Endothelial cell of umbilical vein (primary cell): ENCODE data around the gene SH3BP1.

ENCODE experiments used
- CTCF ChIP-seq, 2 donors: IDR thresholded peaks; 1 replicate in 1 of 2; 2 replicates in 1 of 2; pipeline ENCODE4 v1.5.1; 2011; ENCODE audit warnings: low read length in 2 of 2, mild to moderate bottlenecking in 2 of 2, moderate library complexity in 2 of 2, control low read depth in 1 of 2, inconsistent platforms in 1 of 2, low read depth in 1 of 2; ENCODE audit not compliant: insufficient read depth in 1 of 2; ENCODE audit errors: extremely low read depth in 1 of 2
- EZH2 ChIP-seq: IDR thresholded peaks from 2 replicates; pipeline ENCODE4 v1.6.1; 2012; ENCODE audit warnings: borderline replicate concordance, low read depth, mild to moderate bottlenecking, moderate library complexity, low read length, inconsistent platforms; ENCODE audit not compliant: severe bottlenecking
- MYC ChIP-seq: IDR thresholded peaks from one replicate; pipeline ENCODE4 v1.6.1; 2011; ENCODE audit warnings: mild to moderate bottlenecking, low read depth, low read length
- POLR2A ChIP-seq: IDR thresholded peaks from 2 replicates; pipeline ENCODE4 v1.6.1; 2012; ENCODE audit warnings: low read depth, mild to moderate bottlenecking, control low read depth, low read length
- POLR2AphosphoS5 ChIP-seq: IDR thresholded peaks from 2 replicates; pipeline ENCODE4 v1.6.1; 2012; ENCODE audit warnings: low read depth, mild to moderate bottlenecking, control low read depth, low read length, moderate library complexity; ENCODE audit not compliant: insufficient read depth

GRCh38 chr22:37591823-37592404, 47.6 kb upstream of the SH3BP1 start:
- TF ChIP-seq POLR2A (no peak), EZH2 (no peak), CTCF (IDR thresholded peaks at IDR 0.05; ENCODE audit: extremely low read depth in 1 of 2, insufficient read depth in 1 of 2, low read depth in 1 of 2, low read length in 2 of 2) (no peak), POLR2AphosphoS5 (no peak), MYC (no peak)
